Measurements from ENCODE around the gene INAFM2. TPM values are rescaled to one million over a fixed set of nuclear protein-coding genes. Genes with fewer than 3 reads are reported as not detected.

The INAFM2 gene
- total RNA-seq, 1 donor from 2014 or later, result 80.6 TPM

- H3K4me3 Mint-ChIP-seq (ENCODE audit: unreplicated experiment), result no peak overlapping the region
- no peaks in the 10 kb centered on the region for H3K9me3 Mint-ChIP-seq (ENCODE audit: low read depth)
- H3K27ac Mint-ChIP-seq (ENCODE audit: unreplicated experiment), result no peak overlapping the region
- no peak for TF ChIP-seq CTCF (IDR thresholded peaks at IDR 0.05)
- H3K36me3 Mint-ChIP-seq (ENCODE audit: low read depth), result no peaks in the 10 kb centered on the region
- peaks cover 4% of the 10 kb centered on the region for H3K27me3 Mint-ChIP-seq (ENCODE audit: low read depth)
- DNase-seq (ENCODE audit: low spot score), result no peak
- peaks cover 15% of the 10 kb centered on the region for H3K4me1 Mint-ChIP-seq (ENCODE audit: low read depth)
Observed at GRCh38 chr15:40285554-40286011, 37.9 kb upstream of the INAFM2 start.

GRCh38 chr15:40286061-40286532 lies 37.4 kb upstream of the INAFM2 start:
- Mint-ChIP-seq H3K36me3 (ENCODE audit: low read depth) (no peaks in the 10 kb centered on the region), H3K4me3 (ENCODE audit: unreplicated experiment) (no peak overlapping the region), H3K27me3 (ENCODE audit: low read depth) (peaks cover 3% of the 10 kb centered on the region), H3K27ac (ENCODE audit: unreplicated experiment) (no peak overlapping the region), H3K4me1 (ENCODE audit: low read depth) (peaks cover 15% of the 10 kb centered on the region), H3K9me3 (ENCODE audit: low read depth) (no peaks in the 10 kb centered on the region)
- no peak for DNase-seq (ENCODE audit: low spot score)
- TF ChIP-seq CTCF (IDR thresholded peaks at IDR 0.05), result no peak

GRCh38 chr15:40286794-40287193 lies 36.7 kb upstream of the INAFM2 start:
- H3K9me3 Mint-ChIP-seq (ENCODE audit: low read depth), result no peaks in the 10 kb centered on the region
- no peak overlapping the region for H3K4me3 Mint-ChIP-seq (ENCODE audit: unreplicated experiment)
- peaks cover 15% of the 10 kb centered on the region for H3K4me1 Mint-ChIP-seq (ENCODE audit: low read depth)
- H3K27me3 Mint-ChIP-seq (ENCODE audit: low read depth), result peaks cover 2% of the 10 kb centered on the region
- H3K27ac Mint-ChIP-seq (ENCODE audit: unreplicated experiment), result no peak overlapping the region
- no peak for TF ChIP-seq CTCF (IDR thresholded peaks at IDR 0.05)
- no peak for DNase-seq (ENCODE audit: low spot score)
- no peaks in the 10 kb centered on the region for H3K36me3 Mint-ChIP-seq (ENCODE audit: low read depth)

- H3K9me3 Mint-ChIP-seq (ENCODE audit: low read depth), result no peaks in the 10 kb centered on the region
- H3K36me3 Mint-ChIP-seq (ENCODE audit: low read depth), result no peaks in the 10 kb centered on the region
Observed at GRCh38 chr15:40287505-40287904, 36.0 kb upstream of the INAFM2 start.

GRCh38 chr15:40287968-40288367 lies 35.5 kb upstream of the INAFM2 start:
- Mint-ChIP-seq H3K27ac (ENCODE audit: unreplicated experiment) (no peak overlapping the region), H3K36me3 (ENCODE audit: low read depth) (no peaks in the 10 kb centered on the region), H3K9me3 (ENCODE audit: low read depth) (no peaks in the 10 kb centered on the region), H3K4me3 (ENCODE audit: unreplicated experiment) (no peak overlapping the region), H3K4me1 (ENCODE audit: low read depth) (peaks cover 15% of the 10 kb centered on the region), H3K27me3 (ENCODE audit: low read depth) (peaks cover 4% of the 10 kb centered on the region)
- no peak for TF ChIP-seq CTCF (IDR thresholded peaks at IDR 0.05)
- no peak for DNase-seq (ENCODE audit: low spot score)

More at GRCh38 chr15:40287505-40287904, 36.0 kb upstream of the INAFM2 start:
- peaks cover 2% of the 10 kb centered on the region for H3K27me3 Mint-ChIP-seq (ENCODE audit: low read depth)
- H3K27ac Mint-ChIP-seq (ENCODE audit: unreplicated experiment), result no peak overlapping the region
- peaks cover 15% of the 10 kb centered on the region for H3K4me1 Mint-ChIP-seq (ENCODE audit: low read depth)
- TF ChIP-seq CTCF (IDR thresholded peaks at IDR 0.05), result no peak
- H3K4me3 Mint-ChIP-seq (ENCODE audit: unreplicated experiment), result no peak overlapping the region
- no peak for DNase-seq (ENCODE audit: low spot score)
